Stimulated activated CD8-positive, alpha-beta memory T cell treated with anti-CD3 and anti-CD28 coated beads, Interleukin-15, amount 100 ng/mL, for 48 hours (primary cell): Measurements from ENCODE around the gene MDFI.

ENCODE experiments used
- DNase-seq, 2 donors: peaks; one replicate each; pipeline ENCODE4 v3.0.0-alpha.2; 2020; ENCODE audit warnings: low read depth in 2 of 2

MDFI gene

DNA sequence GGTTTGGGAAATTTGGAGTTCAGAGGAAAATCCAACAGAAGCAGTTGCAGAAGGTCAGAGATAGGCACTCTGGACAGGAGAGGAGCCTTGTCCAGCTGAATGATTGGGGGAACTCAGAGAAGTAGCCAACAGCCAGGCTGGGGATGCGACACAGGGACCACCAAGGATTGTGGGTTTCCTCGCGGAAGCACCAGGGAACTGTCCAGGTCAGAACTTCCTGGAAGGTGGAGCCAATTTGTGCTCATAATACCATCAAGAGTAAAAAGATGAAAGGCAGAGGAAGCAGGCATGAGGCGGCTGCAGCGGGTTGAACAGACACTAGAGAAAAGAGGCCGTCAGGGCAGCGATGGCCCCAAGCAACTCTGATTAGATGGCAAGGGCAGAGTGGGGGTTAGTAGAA is 33.7 kb downstream of the MDFI start:
- no peak for DNase-seq

DNA sequence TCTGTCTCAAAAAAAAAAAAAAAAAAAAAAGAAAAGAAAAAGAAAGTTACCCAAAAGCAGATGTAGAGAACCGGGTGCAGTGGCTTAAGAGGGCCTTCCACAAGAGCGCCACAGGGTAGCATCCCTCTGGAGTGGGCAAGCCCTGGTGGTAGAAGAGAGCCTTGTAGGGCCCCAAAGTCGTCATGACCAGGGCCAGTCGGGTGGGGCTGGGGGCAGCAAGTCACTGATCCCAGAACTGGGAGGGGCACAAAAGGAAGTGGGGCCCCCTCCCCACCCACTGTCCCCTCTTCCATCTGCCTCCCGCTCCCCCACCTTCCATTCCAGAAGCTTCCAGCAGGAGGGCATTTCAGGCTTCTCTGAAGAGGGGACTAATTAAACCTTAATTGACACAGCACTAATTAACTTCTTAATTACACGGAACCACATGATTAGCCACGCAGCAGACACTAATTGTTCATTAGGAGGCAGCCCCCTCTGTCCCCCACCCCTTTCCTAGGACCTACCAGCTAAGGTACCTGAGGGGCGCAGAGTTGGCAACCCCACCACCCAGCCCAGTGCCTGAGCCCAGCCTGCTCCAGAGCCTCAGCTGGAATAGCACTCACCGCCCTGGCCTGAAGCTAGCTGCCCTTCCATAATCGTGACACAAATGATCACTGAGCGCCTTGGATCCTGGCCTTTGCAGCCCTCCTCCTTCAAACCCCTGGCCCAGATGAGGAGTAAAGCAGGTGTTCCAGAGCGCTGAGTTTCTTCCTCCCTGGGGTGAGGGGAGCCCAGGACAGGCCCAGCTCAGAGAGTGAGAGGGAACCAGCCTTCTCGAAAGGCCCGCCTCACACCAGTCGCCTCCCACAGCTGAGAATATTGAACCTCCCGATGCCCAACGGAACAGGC is 34.8 kb downstream of the MDFI start:
- DNase-seq: no peak

DNA sequence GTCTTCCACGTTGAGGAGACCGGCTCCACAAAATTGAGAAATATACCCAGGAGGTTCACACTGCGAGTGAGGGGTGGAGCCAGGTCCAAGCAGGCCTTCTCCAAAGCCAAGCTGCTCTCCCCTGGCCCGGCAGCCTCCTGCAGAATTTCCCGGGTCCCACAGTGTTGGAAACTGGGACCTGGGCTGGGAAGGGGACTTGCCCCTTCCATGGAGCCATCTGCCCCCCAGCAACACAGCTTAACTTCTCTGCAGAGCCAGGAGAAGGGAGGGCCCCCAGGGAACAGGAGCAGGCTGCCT is 35.4 kb downstream of the MDFI start:
- DNase-seq: no peak

DNA sequence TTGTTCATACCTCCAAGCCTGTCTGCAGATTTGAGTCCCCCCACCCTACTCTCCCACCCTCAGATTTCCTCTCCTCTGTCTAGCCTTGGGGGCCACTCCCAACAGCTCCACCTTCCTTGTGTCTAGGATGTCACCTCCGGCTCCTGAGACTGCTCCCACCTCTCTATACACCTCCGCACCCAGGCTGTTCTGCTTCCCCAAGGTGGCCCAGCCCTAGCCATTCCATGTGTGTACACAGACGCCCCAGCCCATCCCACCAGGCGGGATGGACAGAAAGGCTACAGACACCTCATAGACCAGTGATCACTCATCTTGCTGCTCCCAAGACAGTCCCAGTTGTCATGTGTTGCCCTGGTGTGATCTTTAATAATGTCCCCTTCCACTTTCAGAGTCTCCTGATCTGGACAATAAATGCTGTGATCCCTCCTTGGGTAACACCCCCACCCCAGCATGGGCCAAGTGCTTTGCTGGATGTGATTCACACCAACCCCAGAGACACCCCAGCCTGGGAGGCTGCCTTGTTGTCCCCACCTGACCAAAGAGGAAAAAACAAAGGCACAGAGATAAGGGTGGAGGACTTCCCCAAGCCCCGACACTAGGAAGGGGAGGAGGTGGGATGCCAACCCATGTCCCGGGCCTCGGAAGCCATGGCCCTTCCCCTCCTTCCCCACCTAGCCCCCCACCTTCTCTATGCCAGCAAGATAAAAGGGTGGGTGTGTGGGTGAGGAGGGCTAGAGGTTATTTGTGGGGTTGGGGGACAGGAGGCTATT is 36.1 kb downstream of the MDFI start:
- DNase-seq: no peak

DNA sequence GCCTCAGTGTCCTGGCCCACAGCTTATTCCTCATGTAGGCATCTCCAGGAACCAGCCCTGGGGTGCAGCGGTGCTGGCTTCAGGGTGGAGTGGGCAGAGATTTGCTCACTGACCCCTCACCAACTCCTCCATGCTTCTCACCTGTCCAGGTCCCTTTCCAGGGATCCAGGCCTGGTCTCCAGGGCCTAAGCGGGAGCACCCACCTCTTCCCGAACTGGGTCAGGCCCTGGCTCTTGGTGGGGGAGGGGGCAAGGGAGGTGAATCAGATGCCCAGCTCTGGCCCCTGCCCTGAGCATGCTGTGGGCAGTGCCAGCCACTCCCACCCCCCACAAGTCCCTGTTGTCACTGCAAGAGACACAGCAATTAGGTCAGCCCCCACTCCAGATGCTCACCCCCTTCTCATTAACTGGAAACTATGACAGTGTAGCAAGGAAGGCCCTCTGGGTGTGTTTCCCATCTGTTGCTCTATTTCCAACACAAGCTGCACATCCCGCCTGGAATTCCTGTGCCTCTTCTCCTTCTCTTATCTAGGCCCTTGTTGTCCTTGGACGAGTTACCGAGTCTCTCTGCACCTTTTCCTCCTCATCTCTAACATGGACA is 37.0 kb downstream of the MDFI start:
- DNase-seq: no peak

DNA sequence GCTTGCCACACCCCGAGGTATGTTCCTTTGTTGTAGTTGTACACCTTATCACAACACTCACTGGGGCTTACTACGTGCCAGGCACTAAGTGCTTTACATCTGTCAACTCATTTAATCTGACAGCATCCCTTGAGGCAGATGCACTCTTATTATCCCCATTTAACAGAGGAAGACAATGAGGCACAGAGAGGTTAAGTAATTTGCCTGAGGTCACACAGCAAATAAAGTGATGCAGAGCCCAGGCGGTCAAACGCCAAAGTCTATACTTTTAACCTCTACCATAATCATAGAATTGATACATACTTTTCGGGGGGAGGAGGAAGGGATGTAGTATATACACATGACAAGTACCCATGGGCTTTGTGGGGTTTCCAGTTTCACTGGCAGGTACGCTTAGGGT is 37.7 kb downstream of the MDFI start:
- DNase-seq: no peak

DNA sequence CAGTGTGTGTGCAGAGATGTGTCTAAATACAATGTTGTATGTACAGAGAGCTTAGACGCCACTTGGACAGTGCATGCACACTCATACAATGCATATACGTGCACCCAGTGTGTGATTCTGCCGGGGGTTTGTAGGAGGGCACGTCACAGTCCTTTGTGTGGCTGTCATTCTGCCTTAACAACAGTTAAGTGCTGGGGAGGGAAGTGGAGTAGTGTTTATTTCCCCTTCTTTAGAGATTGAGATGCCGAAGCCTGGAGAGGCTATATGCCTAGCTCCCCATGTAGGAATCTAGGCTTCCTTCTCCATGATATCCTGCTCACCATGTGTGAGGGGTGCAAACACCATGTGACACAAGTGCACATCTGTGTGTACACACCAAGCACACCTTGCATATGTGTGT is 38.2 kb downstream of the MDFI start:
- DNase-seq: no peak

DNA sequence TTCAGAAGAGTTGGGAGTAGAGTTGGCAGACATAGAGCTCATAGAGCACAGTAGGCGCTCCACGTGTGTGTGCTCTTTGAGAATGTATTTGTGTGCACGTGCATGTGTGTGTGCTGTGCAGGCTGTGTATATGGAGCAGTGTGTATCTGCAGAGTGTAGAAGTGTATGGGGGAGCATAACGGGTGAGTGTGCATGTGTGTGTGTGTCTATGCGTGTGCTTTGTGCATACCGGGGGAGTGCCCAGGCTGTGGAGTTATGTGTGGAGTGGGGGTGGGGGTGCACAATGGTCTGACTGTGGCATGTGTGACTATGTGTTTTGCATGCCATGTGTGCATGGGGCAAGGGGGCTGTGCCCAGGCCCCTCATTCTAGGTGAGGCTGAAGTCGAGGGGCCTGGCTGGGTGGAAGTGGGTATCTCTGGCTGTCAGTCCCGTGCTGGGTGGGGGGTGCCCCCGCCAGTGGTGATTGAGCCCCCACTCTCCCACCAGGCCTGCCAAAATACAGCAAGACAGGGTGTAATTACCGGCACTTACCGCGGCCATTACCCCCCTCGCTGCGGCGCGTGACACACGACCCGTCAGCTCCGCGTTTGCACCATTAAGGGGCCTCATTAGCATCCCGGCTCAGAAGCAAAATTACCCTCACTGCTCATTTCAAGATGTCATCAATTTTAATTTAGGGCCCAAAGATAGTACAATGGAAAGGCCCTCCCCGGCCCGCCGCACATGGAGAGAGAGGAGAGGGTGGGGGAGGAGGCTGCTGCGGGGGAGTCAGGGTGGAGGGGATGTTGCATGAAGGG is 39.1 kb downstream of the MDFI start:
- DNase-seq: no peak

DNA sequence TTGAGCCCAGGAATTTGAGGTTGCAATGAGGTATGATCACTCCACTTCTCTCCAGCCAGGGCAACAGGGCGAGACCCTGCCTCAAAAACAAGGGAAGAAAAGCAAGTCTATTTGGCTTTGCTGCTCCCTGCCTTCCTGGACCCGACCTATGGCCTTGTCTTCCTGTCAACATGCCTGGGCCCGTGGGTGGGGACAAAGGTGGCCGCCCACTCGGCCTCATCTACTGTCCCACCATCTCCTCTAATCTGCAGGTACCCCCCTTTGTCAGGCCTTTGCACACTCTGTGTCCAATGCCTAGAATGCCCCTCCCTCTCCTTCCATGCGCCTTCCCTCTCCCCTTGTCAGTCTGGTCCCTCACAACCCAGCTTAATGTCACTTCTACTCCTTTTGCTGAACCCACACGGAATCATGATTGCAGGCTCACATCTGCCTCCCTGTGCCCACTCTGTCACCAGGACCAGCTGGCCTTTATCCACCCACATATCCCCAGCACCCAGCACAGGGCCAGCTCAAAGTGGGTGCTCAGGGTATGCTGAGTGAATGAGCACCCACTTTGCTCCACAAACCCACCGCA is 40.3 kb downstream of the MDFI start:
- DNase-seq: no peak

DNA sequence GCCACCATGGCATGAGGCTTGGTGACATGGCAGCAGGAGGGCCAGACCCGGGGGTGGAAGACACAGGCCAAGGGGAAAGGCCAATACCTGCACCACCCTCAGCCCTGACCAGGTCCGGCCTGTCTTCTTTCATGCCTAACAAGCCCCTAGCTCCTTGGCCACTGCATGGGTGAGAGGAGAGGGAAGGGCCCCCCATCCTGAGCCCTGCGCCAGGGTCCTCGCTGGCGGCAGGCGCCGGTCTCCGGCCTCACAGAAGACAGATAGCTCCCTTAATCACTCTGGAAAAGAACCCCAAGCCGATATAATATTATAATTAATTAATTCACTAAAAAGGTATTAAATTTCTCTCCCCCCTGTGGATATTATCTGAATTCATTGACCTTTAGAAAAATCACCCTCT is 41.4 kb downstream of the MDFI start:
- DNase-seq: no peak

DNA sequence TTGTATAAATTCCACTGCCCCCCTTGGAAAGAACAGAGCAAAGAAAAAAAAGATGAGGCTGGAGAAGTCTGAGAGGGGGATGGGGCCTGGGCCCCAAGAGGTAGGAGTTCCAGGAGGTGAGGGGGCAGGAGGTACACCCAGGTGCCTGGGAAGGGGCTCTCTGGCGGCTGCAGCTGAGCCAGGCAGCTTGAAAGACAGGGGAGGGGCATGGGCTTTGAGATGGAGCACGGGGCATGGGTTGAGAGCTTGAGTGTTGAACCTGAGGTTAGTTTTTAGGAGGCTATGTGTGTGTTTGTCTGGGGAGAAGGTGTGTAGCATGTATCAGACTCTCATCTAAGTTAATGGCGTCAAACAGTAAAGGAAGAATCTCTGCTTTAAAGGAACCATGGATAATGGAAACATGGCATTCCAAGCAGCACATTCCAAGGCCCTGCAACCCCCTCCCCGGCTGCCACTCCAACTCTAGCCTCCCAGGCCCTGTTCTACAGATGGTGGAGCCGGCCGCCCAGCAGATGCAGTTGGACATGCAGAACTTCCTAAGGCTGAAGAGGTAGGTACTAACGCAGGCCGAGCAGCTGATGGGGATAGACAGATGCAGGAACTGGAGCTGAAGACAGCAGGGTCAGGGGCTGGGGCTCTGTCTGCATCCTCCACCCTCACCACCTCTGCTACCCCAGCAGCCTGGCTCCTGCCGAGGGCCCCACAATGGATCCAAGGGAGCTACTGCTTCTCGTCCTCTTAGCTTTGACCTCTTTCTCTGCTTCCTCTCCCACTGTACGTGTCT is 42.1 kb downstream of the MDFI start:
- DNase-seq: no peak

DNA sequence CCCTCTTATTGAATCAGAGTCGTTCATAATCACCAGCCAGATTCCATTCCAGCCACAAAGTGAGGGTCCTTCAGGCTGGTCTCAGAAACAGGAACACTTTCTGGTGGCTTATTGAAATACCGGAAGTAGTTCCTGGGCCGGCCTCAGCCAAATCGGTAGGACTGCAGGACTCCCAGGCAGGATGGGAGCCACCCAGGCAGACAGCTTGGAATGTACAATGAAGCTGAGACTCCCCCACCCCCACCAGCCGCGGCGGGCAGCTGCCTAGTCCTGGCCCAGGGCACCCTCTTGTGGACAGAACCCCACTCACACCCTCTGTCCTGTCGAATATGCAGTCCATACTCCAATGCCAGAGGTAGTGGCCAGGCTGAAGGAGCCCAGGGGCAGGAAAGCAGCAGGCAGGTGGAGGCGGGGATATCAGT is 43.8 kb downstream of the MDFI start:
- DNase-seq: peak; percentile 56 to 59

DNA sequence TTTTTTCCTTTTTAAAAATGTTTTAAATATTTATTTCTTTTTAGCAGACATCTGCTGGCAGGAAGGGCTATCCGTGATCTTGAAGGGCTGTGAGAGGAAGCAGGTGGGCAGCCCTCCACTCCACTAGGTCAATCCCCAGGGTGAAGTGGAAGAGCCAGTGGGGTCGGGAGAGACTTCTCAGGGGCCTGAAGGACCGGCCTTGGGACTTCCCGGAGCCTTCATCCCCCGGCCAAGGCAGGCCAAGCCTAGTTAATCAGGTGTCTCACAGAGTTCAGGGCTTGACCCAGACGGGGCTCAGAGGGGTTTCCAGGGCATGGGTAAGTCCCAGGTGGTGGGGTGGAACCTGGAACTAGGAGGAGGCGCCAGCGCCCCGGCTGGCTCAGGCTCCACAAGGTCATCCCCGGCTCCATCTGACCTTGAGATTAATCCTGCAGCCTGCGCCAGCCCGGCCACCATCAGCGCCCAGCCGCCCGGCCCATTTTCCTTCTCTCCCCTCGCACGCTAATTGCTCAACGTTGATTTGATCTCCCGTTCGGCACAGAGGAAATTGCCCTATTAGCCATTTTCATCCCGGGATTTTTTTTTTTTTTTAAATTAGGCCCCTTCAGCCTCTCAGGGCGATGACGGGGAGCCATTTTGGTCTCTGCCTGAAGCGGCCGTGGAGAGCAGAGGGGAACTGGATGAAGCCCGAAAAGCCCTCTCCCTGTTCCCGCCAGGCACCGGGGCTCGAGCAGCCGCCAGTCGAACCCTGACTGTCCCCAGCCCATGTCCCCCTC is 44.4 kb downstream of the MDFI start:
- DNase-seq: no peak

DNA sequence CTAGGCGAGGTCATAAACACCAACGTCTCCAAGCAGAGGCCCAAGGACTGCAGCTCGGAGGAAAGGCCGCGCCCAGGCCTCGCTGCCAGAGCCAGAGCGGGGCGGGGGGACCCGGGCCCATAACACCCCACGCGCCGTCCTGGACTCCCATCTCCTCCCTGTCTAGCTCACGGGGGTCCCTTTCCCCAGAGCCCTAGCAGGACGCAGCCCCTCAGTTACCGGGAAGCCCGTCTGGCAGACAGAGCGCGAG is 44.9 kb downstream of the MDFI start:
- no peak for DNase-seq

DNA sequence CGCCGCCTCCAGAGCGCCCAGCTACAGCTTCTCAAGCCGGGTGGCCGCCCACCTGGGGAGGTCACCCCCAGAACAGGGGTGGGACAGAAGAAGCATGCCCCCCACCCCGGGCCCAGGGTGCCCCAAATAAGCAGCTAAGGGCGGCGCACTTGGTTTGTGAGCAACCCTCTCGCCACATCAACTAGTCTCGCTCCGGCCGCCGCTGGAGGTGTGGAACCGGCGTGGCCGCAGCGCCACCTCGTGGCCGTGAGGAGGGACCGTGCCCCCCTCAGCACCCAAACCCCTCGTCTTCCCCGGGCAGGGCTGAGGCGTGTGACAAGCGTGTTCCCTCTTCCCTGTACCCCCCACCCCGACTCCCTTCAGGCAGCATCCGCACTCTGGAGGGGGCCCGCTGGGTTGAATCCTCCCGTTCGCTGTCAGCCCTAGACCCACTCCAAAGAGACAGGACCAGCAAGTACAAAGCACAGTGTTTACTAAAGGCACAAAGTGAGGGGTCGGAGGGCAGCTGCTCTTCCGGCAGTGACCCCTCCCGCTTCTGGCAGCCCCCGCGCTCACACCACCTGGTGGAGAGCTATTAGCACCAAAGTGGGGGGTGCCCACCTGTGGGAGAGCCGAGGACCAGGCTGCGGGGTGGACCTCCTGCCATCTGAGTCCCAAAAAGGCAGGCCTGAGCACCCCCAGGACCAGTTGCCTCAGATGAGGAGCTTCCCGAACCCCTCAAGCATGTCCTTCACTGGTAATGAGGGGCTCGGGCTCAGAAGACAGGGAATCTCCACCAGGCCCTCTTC is 45.4 kb downstream of the MDFI start:
- DNase-seq: peak; percentile 68 to 71

DNA sequence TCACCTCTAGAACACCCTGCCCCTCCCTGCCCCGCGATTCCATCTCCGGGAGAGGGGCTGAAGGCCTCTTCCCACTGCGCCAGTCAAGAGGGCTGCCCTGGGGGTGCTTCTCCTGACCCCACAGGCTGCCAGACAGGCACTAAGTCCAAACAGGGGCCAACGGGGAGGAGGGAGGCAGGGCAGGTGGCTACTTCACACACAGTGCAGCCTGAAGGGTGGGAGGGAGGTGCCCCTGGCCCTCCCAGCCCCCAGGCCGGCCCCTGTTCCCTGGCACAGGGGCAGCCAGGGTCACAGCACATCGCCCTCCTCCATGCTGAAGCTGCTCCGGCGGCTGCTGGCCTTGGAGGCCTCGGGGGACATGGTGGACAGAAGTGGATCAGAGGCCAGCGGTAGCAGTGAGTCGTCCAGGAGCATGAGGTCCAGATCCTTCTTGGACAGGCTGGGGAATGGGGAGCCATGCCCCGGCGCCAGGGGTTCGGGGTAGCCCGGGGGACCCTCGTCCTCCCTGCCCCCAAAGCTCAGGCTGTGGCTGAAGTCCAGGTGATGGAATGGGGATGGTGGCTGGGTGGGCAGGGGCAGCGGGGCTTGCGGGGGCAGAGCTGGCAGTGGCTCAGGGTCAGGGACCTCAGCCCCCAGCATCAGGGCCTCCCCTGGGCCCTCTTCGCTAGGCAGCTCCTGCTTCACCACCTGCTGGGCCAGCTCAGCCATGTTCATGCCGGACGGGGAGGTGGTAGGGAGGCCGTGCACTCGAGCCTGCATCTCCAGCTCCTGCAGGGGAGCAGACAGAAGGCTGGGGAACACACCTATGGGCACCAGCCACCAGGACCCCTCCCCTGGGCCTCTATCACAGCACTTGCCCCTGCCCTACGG is 46.3 kb downstream of the MDFI start:
- no peak for DNase-seq

DNA sequence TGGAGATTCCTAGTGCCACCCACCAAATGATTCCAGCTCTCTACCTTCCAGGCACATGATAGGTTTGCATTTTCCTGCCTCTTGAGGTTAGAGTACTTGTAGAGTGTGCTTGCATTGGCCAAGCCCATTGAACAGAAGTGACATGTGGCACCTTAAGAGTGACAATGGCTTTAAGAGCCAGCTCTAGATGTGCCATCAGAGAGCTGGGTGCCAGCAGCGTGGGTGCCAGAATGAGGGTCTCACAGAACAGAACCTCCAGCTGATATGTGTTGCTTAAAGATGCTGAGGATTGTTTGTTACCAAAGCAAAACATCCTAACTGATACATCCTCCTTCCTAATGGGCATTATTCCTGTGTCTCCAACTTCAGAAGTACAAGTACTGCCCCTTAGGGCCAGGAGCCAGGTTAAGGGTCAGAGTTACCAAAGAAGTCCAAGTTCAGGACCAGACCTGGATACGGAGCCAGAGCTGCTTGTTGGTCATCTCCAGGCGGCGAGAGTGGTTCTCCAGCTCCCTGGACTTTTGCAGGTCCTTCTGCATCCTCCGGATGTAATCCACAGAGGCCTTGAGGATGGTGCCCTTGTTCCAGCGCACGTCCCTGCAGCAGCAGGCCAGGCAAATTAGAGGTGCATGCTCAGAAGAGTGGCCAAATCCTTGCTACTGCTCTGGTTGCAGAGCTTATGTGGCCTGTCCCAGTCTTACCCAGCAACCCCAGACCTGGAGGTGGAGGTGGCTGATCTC is 47.5 kb downstream of the MDFI start:
- DNase-seq: no peak
